Ishikawa (cell line): ENCODE measurements around the gene KIAA1671.

Source experiments
- CEBPB ChIP-seq: IDR thresholded peaks from 2 replicates; pipeline ENCODE4 v1.6.1; 2012
- CREB1 ChIP-seq: IDR thresholded peaks from 2 replicates; pipeline ENCODE4 v1.6.1; 2012; ENCODE audit warnings: low read depth
- EGR1 ChIP-seq: IDR thresholded peaks from 2 replicates; pipeline ENCODE4 v1.6.1; 2012
- EP300 ChIP-seq: IDR thresholded peaks from 2 replicates; pipeline ENCODE4 v1.6.1; 2012; ENCODE audit warnings: borderline replicate concordance
- FOXM1 ChIP-seq: IDR thresholded peaks from 2 replicates; pipeline ENCODE4 v1.6.1; 2012; ENCODE audit warnings: low read depth, borderline replicate concordance
- RAD21 ChIP-seq: IDR thresholded peaks from 2 replicates; pipeline ENCODE4 v1.6.1; 2012; ENCODE audit warnings: low read depth
- TAF1 ChIP-seq: IDR thresholded peaks from 2 replicates; pipeline ENCODE4 v1.6.1; 2012; ENCODE audit warnings: low read depth, mild to moderate bottlenecking
- TCF12 ChIP-seq: IDR thresholded peaks from 2 replicates; pipeline ENCODE4 v1.6.1; 2012; ENCODE audit warnings: low read depth
- USF1 ChIP-seq: IDR thresholded peaks from 2 replicates; pipeline ENCODE4 v1.6.1; 2012
- TF ChIP-seq, protein P1 (sequence below): IDR thresholded peaks from 2 replicates; pipeline ENCODE4 v1.6.1; 2012; ENCODE audit warnings: low read depth, mild to moderate bottlenecking
- TF ChIP-seq, protein P2 (sequence below): IDR thresholded peaks from 2 replicates; pipeline ENCODE4 v1.6.1; 2012

DNA sequence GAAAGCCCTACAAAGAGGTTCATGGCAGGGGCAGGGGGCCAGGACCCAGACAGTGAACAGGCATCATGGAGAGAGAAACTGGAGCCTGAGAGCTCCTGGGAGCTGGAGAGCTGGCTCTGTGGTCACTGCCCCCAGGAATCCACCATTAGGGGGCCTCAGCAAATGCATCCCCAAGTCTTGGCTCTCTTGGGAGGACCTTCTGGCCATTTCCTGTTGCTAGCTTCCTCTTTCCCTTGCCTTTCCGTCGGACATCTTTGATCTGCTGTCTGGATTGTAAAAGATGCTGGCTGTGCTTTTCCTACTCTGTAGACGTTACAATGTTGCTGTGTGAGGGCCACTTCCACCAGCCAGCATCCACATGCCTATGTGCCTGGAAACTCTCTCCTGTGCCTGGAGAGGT is 259.8 kb downstream of the KIAA1671 start:
- TF ChIP-seq RAD21 = no peak
- no peak for TF ChIP-seq EP300
- no peak for TF ChIP-seq USF1
- TF ChIP-seq FOXM1 = no peak
- TF ChIP-seq CEBPB = no peak
- no peak for TF ChIP-seq EGR1
- no peak for TF ChIP-seq TAF1
- TF ChIP-seq, protein P1, sequence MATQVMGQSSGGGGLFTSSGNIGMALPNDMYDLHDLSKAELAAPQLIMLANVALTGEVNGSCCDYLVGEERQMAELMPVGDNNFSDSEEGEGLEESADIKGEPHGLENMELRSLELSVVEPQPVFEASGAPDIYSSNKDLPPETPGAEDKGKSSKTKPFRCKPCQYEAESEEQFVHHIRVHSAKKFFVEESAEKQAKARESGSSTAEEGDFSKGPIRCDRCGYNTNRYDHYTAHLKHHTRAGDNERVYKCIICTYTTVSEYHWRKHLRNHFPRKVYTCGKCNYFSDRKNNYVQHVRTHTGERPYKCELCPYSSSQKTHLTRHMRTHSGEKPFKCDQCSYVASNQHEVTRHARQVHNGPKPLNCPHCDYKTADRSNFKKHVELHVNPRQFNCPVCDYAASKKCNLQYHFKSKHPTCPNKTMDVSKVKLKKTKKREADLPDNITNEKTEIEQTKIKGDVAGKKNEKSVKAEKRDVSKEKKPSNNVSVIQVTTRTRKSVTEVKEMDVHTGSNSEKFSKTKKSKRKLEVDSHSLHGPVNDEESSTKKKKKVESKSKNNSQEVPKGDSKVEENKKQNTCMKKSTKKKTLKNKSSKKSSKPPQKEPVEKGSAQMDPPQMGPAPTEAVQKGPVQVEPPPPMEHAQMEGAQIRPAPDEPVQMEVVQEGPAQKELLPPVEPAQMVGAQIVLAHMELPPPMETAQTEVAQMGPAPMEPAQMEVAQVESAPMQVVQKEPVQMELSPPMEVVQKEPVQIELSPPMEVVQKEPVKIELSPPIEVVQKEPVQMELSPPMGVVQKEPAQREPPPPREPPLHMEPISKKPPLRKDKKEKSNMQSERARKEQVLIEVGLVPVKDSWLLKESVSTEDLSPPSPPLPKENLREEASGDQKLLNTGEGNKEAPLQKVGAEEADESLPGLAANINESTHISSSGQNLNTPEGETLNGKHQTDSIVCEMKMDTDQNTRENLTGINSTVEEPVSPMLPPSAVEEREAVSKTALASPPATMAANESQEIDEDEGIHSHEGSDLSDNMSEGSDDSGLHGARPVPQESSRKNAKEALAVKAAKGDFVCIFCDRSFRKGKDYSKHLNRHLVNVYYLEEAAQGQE = no peak
- TF ChIP-seq, protein P2, sequence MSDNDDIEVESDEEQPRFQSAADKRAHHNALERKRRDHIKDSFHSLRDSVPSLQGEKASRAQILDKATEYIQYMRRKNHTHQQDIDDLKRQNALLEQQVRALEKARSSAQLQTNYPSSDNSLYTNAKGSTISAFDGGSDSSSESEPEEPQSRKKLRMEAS = no peak
- no peak for TF ChIP-seq TCF12
- TF ChIP-seq CREB1 = no peak
